ENCODE data around the gene ARHGAP12. TPM values are rescaled to one million over a fixed set of nuclear protein-coding genes. Genes with fewer than 3 reads are reported as not detected.

Gene ARHGAP12
- polyA plus RNA-seq, 1 donor from 2014 or later, result 62.6 TPM

- peak overlapping the region; percentile 75 for H3K27ac ChIP-seq (ENCODE audit: low read length)
- H3K4me2 ChIP-seq (ENCODE audit: low read length), result peak overlapping the region; percentile 65
- H3K36me3 ChIP-seq (ENCODE audit: insufficient read depth, low read length), result no peaks in the 10 kb centered on the region
- TF ChIP-seq REST (IDR thresholded peaks at IDR 0.05; ENCODE audit: borderline replicate concordance) (no peak), EZH2 (IDR thresholded peaks at IDR 0.05; ENCODE audit: borderline replicate concordance, insufficient read depth, low read length, poor library complexity, severe bottlenecking) (no peak), POLR2AphosphoS5 (IDR thresholded peaks at IDR 0.05) (no peak), RAD21 (conservative IDR thresholded peaks at IDR 0.05) (no peak), EP300 (conservative IDR thresholded peaks at IDR 0.05; ENCODE audit: poor library complexity, severe bottlenecking) (no peak), TAF1 (IDR thresholded peaks at IDR 0.05; ENCODE audit: low read depth) (no peak), CTCF (IDR thresholded peaks at IDR 0.05; ENCODE audit: poor library complexity, severe bottlenecking) (peak; percentile 49)
- H2AFZ ChIP-seq (ENCODE audit: low read depth, low read length), result no peak overlapping the region
- peaks cover 48% of the 10 kb centered on the region for H3K79me2 ChIP-seq (replicated peaks; ENCODE audit: insufficient read depth, low read length)
- peak overlapping the region; percentile 95 for H3K4me3 ChIP-seq (ENCODE audit: low read length)
- H3F3A ChIP-seq (ENCODE audit: insufficient read depth, low read length, poor library complexity, severe bottlenecking), result no peaks in the 10 kb centered on the region
- no peaks in the 10 kb centered on the region for H3K9me2 ChIP-seq (ENCODE audit: insufficient read depth, low read length)
- H3K9me3 ChIP-seq (ENCODE audit: low read length), result no peaks in the 10 kb centered on the region
- H3K27me3 ChIP-seq (ENCODE audit: insufficient read depth, low read depth, low read length), result no peaks in the 10 kb centered on the region
- peak overlapping the region; percentile 85 for H3K9ac ChIP-seq (ENCODE audit: low read length)
- H4K20me1 ChIP-seq (ENCODE audit: insufficient read depth), result no peaks in the 10 kb centered on the region
These were observed 615 bp downstream of the ARHGAP12 start for GRCh38 chr10:31927884-31928548.

- peak overlapping the region; percentile 75 for H3K27ac ChIP-seq (ENCODE audit: low read length)
- TF ChIP-seq RAD21 (conservative IDR thresholded peaks at IDR 0.05), result no peak
- no peak for TF ChIP-seq POLR2AphosphoS5 (IDR thresholded peaks at IDR 0.05)
- peak; percentile 22 for TF ChIP-seq MXI1 (conservative IDR thresholded peaks at IDR 0.05; ENCODE audit: poor library complexity, severe bottlenecking)
- no peak for TF ChIP-seq EP300 (conservative IDR thresholded peaks at IDR 0.05; ENCODE audit: poor library complexity, severe bottlenecking)
- TF ChIP-seq SMC3 (conservative IDR thresholded peaks at IDR 0.05; ENCODE audit: poor library complexity), result no peak
- no peak for TF ChIP-seq REST (IDR thresholded peaks at IDR 0.05; ENCODE audit: borderline replicate concordance)
- TF ChIP-seq CTCF (IDR thresholded peaks at IDR 0.05; ENCODE audit: poor library complexity, severe bottlenecking), result no peak
- peak overlapping the region; percentile 85 for H3K9ac ChIP-seq (ENCODE audit: low read length)
- H2AFZ ChIP-seq (ENCODE audit: low read depth, low read length), result no peak overlapping the region
- H3K4me3 ChIP-seq (ENCODE audit: low read length), result peak overlapping the region; percentile 95
- no peaks in the 10 kb centered on the region for H3K36me3 ChIP-seq (ENCODE audit: insufficient read depth, low read length)
- peak overlapping the region; percentile 65 for H3K4me2 ChIP-seq (ENCODE audit: low read length)
- no peaks in the 10 kb centered on the region for H3F3A ChIP-seq (ENCODE audit: insufficient read depth, low read length, poor library complexity, severe bottlenecking)
- H3K27me3 ChIP-seq (ENCODE audit: insufficient read depth, low read depth, low read length), result no peaks in the 10 kb centered on the region
- H3K9me3 ChIP-seq (ENCODE audit: low read length), result no peaks in the 10 kb centered on the region
- no peaks in the 10 kb centered on the region for H4K20me1 ChIP-seq (ENCODE audit: insufficient read depth)
- peaks cover 53% of the 10 kb centered on the region for H3K79me2 ChIP-seq (replicated peaks; ENCODE audit: insufficient read depth, low read length)
- H3K9me2 ChIP-seq (ENCODE audit: insufficient read depth, low read length), result no peaks in the 10 kb centered on the region
These were observed 1.1 kb downstream of the ARHGAP12 start for GRCh38 chr10:31927565-31927883.

Measured in neural cell (in vitro differentiated cells).